GM21526 (cell line): Measurements from ENCODE around the gene BTNL8.
A peak's percentile ranks its signal among the peaks of the same experiment; 100 is the strongest.

Experiments used
- ATAC-seq: cut with Tn5 transposase; IDR thresholded peaks from one replicate; pipeline ENCODE4 v1.9.1; 2021; ENCODE audit warnings: moderate library complexity; ENCODE audit not compliant: unreplicated experiment, low FRiP score

The BTNL8 gene

DNA sequence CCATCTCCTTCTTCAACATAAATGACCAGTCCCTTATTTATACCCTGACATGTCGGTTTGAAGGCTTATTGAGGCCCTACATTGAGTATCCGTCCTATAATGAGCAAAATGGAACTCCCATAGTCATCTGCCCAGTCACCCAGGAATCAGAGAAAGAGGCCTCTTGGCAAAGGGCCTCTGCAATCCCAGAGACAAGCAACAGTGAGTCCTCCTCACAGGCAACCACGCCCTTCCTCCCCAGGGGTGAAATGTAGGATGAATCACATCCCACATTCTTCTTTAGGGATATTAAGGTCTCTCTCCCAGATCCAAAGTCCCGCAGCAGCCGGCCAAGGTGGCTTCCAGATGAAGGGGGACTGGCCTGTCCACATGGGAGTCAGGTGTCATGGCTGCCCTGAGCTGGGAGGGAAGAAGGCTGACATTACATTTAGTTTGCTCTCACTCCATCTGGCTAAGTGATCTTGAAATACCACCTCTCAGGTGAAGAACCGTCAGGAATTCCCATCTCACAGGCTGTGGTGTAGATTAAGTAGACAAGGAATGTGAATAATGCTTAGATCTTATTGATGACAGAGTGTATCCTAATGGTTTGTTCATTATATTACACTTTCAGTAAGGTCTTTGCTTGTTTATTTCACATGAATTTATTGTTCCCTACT is 51.5 kb downstream of the BTNL8 start:
- ATAC-seq = no peak

DNA sequence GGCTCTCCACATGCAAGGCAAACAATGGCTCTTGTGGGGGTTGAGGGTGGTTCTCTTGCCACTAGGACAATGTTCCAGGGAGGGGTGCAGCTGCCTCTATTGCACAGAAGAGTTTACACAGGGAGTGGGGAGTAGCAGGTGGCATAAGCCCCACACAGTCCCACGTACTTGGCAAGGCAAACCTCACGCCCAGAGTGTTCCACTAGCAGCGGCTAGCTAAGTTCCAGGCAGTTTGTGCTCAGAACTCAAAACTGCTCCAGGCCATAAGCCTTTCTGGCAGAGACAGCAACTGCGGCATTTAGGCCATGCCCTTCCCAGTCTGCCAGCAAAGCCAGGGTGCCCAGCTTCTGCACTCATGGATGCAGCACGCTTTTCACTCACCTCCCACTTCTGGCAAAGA is 60.7 kb downstream of the BTNL8 start:
- no peak for ATAC-seq

DNA sequence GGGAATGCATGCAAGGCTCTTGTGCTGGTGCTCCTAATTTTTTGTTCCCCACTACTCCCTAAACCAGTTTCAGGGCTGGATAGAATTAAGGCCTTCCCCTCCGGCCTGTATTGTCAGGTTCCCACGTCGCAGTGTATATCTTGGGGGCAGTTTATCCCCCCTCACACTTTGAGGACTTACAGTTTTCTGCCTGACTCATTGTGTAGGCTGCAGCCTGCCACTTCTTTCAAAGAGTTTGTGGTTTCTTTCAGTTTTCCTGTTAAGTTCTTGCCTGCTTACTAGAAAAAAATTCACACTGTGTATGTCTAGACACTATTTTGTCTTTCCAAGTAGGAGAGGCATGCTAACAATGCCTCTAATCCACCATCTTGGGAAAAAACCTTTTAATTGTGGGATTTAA is 61.2 kb downstream of the BTNL8 start:
- ATAC-seq = no peak

DNA sequence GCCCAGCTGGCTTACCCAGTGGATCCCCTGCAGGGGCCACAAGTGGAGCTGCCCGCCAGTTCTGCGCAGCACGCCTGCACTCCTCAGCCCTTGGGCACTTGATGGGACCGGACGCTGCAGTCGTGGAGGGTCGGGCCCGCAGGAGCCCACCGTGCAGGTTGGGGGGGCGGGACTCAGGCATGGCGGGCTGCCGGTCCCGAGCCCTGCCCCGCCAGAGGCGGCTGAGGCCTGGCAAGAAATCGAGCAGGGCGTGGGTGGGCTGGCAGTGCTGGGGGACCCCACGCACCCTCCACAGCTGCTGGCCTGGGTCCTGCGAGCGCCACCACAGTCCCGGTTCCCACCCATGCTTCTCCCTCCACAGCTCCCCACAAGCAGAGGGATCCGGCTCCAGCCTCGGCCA is 70.4 kb downstream of the BTNL8 start:
- no peak for ATAC-seq

DNA sequence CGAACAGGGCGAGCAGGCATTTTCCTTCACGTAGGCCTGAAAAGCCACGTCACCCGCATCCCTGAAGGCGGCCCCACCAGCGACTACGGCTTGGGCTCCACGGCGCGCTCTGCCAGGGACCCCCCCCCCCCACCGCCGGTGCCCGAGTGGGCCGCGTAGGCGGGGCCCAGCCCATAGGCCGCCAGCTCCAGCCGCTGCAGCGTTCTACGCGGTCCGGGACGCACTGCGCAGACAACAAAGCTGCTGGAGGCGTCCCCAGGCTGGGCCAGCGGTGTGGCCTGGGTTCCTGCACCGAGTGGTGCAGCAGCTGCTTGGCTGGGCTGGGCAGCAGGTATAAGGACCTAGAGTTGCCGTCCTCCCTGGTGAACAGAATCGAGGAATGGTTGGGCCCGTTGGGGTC is 71.4 kb downstream of the BTNL8 start:
- no peak for ATAC-seq

DNA sequence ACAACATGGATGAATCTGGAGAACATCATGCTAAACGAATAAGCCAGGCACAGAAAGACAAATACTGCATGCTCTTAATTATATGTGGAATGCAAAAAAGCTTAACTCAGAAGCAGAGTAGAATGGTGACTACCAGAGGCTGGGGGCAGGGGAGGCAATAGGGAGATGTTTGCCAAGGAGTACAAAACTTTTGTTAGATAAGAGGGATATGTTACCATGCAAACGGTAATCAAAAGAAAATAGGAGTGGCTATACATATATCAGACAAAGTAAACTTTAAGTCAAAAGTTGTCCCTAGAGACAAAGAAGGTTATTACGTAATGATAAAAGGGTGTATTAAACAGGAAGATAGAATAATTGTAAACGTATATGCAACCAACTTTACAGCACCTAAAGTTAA is 71.9 kb downstream of the BTNL8 start:
- ATAC-seq = no peak

DNA sequence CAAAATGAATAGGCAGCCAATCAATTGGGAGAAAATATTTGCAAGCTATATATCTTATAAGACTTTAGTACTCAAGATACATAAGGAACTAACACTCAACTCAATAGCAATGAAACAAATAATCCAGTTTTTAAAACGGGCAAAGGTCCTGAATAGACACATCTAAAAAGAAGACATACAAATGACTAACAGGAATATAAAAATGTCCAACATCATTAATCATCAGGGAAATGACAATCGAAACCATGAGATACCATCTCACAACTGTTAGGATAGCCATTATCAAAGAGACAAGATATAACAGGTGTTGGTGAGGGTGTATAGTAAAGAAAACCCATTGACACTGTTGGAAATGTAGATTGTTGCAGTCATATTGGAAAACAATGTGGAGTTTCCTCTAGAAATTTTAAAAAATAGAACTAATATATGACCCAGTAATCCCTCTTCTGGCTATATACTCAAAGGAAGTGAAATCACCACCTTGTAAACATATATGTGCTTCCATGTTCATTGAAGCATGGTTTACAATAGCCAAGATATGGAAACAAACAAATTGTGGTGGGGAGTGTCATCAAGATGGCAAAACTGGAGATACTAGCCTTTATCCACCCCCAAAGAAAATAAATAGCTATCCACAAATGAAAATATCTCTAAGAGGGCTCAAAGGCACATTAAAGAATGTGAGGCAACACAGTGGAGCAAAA is 75.8 kb downstream of the BTNL8 start:
- ATAC-seq = peak; percentile 24

DNA sequence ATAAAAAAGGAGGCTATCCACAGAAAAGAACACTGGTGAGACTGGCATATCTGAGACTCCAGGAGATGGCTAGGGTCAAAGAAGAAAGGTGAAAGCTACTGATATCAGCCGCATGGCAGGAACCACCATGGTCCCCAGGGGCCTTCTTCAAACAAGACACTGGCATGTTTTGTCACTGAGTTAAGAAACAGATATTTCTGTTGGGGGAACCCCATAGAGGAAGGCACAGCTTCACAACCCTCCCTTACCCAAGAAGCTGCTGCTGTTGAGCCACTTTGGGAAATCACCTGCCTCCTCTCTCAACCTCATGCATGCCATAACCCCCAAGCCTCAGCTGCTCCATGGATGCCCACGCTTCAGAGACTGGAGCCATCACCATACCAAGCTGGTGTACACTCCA is 76.4 kb downstream of the BTNL8 start:
- peak; percentile 89 for ATAC-seq

DNA sequence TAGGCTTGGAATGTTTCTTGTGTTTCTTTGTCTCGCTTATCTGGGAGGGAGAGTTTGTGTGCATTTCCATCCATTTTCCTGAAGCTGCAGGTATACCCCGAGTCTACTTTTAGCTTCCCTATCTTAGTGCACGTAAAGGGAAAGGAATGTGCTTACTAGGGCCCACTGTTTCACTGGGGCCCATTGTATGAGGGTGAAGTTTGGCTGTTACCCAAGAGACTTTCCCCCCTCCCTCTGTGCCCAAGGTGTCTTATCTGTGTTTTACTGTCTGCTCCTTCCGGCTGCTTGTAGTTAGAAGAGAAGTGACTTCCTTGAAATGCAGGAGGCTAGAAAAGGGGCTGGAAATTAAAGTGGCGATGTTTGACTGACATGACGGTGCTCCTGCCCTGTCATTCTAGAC is 77.6 kb downstream of the BTNL8 start:
- ATAC-seq = no peak

DNA sequence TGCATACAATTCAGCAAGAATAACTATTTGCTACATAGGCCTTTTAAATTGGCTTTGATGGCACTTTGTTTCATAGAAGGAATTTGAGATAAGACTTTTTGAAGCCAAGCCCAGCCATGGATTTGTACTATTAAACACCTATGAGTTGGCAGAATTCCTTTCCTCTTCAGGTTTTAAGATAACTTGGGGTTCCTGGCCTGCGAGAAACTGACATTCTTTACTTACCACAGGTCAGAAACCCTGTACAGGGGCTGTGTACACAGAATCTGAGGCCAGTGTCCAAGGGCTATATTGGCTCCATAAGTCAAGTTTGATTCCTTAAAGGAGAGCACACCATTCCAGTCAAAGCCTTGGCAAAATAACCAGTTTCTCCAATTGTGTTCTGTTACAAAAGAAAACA is 78.9 kb downstream of the BTNL8 start:
- ATAC-seq = no peak

DNA sequence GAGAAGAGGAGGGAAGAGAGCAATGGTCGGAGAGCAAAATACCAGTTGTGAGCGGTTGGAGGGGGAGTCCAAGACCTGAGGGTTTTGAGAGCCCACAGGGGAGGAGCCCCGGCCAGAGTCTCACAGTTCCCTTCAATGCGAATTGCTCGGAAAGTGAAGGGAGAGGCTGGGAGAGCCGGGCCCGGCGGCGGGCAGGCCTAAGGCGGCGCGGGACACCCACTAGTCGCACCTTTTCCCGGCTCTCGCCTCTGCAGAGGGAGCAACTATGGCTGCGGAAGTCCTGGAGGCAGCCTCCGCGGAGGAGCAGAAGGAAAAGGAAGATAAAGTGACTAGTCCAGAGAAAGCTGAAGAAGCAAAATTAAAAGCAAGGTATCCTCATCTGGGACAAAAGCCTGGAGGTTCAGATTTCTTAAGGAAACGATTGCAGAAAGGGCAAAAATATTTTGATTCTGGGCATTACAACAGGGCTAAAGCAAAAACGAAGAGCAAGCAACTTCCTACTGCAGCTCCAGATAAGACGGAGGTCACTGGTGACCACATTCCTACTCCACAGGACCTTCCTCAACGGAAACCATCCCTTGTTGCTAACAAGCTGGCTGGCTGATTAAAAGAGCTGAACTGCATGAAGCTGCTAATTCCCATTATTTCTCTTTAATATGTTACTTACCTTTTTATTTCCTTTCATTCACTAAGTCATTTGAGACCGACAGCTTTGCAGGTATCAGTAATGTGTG is 83.2 kb downstream of the BTNL8 start:
- no peak for ATAC-seq

DNA sequence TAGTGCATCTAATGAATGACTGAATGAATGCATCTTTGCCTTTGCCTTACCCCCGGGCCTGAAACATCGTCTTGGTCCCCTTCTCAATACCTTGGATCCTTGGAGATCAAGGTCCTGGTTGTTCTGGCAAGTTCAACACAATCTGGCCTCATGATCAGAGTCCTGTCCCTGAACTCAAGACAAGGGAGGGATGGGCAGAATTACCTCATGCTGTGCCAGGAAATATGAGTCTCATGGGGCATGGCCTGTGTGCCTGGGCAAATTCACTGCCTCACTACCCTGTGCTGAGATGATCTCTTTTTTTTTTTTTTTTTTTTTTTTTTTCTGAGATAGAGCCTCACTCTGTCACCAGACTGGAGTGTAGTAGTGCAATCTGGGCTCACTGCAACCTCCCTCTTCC is 89.1 kb downstream of the BTNL8 start:
- no peak for ATAC-seq

DNA sequence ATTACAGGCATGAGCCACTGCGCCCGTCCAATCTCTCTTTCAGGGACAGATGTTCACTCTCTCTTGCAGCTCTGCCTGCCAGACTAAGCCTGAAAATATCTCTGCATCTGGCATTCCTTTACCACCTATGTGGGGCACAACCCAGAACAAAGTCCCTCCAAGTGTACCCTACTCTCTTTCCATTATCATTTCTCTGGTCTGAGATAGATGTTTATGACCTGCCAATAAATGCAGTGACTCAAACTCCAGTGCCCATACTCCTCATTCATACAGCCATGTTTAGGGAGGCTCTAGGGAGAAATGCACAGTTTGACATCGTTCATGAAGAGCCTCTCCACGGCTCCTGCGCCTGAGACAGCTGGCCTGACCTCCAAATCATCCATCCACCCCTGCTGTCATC is 89.6 kb downstream of the BTNL8 start, which contains the start of gene BTNL3:
Gene BTNL3 (plus strand): TSS at position 255 of the 400 bp plus-strand sequence. CDS start 183 bp downstream, outside the sequence.
- no peak for ATAC-seq

DNA sequence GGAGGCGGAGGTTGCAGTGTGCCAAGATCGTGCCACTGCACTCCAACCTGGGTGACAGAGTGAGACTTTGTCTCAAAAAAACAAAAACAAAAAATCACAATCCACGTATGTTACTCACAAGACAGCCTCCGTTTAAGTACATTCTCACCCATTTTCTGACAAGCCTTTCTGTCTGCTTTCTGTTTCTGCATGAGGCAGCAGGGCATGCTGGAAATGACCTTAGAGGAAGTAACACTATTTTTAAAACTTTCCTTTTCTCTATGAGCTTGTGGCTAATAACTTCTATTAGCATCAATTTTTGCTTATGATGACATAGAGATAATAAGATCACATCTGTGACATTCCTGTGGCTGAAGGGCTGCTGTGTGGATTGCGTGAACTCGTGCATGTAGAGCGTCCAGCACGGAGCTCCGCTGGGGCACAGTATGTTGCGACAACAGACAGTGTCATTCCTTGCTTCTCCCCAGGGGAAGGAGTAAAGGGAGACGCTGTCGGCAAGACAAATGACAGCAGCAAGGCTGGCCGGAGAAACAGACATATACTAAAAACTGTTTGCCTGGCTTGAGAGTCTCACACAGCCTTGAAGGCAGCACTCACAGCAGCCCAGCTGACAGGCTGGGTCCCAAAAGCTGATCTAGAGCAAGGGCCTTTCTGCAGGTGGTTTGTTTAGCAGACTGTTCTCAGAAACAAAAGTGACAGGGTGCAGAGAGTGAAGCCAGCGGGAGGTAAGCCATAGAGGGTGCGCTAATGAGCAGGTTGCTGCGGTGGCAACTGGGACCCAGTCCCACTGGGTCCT is 91.3 kb downstream of the BTNL8 start:
- no peak for ATAC-seq

DNA sequence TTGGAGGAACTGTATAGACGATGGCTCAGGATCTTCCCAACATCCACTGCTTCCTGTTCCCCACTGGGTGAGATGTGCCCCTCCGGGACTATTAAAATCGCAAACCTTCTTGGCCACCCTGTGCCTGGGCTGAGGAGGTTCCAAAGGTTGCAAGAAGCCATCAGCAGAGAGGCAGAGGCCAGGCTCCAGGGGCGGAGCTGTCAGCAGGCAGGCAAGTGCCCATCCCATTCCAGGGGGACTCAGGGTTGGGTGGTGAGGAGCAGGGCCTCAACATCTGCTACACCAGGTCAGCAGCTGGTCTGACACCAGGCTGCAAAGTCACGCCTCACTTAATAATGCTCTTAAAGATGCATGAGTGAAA is 91.9 kb downstream of the BTNL8 start:
- no peak for ATAC-seq
